IPS DF 6.9 (cell line): ENCODE measurements around the gene GALNT8.

Experiments
- DNase-seq: peaks from one replicate; pipeline ENCODE4 v3.0.0-alpha.2; 2013; ENCODE audit warnings: low read depth, low spot score
- H3K27ac ChIP-seq: one replicate; pipeline ENCODE4 v1.5.1; 2013; ENCODE audit warnings: low read length, control low read depth
- H3K27me3 ChIP-seq: 2 replicates; pipeline ENCODE4 v1.6.1; 2013; ENCODE audit warnings: mild to moderate bottlenecking, low read length; ENCODE audit not compliant: control insufficient read depth, insufficient read depth
- H3K36me3 ChIP-seq: 2 replicates; pipeline ENCODE4 v1.6.1; 2013; ENCODE audit warnings: low read length; ENCODE audit not compliant: control insufficient read depth, insufficient read depth
- H3K4me1 ChIP-seq: 2 replicates; pipeline ENCODE4 v1.6.1; 2013; ENCODE audit warnings: low read length; ENCODE audit not compliant: control insufficient read depth, insufficient read depth
- H3K4me3 ChIP-seq: 2 replicates; pipeline ENCODE4 v1.5.1; 2013; ENCODE audit warnings: mild to moderate bottlenecking, low read length
- H3K9me3 ChIP-seq: 2 replicates; pipeline ENCODE4 v1.6.1; 2013; ENCODE audit warnings: low read length, inconsistent platforms; ENCODE audit not compliant: control insufficient read depth, insufficient read depth
- WGBS: extraction: QIAGEN DNeasy Blood & Tissue Kit; methylation state at CpG from one replicate; pipeline ENCODE4 v1.1.7; 2013; ENCODE audit warnings: mixed read lengths, missing lambda C conversion rate; ENCODE audit not compliant: insufficient read length, insufficient coverage; 5-methylcytosine and 5-hydroxymethylcytosine counted together

Gene GALNT8

DNA sequence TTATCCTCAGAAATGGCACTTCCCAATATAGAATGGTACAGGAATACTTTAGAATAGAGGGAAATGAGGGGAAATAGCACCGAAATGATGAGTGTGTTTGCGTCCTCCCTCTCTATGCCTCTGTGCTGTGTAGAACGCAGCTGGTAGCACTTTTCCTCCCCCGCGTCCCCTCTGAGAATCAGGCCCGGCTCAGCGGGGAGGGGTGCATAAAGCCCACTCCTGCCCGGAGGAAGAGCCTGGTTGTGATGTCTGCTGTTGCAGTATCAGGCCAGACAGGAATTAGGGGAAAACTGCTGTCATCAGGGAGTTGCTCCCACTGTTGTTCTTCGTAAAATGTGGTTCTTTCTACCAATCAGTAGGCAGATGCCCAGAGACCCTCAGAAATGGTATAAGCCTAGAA, 76.0 kb downstream of the GALNT8 start:
- no peak overlapping the region for H3K4me3 ChIP-seq
- no peak overlapping the region for H3K27ac ChIP-seq
- H3K27me3 ChIP-seq, result no peaks in the 10 kb centered on the region
- no CpG with 5 or more reads among the region's 9 CpGs for WGBS
- no peak for DNase-seq
- no peaks in the 10 kb centered on the region for H3K4me1 ChIP-seq
- no peaks in the 10 kb centered on the region for H3K9me3 ChIP-seq
- no peaks in the 10 kb centered on the region for H3K36me3 ChIP-seq

DNA sequence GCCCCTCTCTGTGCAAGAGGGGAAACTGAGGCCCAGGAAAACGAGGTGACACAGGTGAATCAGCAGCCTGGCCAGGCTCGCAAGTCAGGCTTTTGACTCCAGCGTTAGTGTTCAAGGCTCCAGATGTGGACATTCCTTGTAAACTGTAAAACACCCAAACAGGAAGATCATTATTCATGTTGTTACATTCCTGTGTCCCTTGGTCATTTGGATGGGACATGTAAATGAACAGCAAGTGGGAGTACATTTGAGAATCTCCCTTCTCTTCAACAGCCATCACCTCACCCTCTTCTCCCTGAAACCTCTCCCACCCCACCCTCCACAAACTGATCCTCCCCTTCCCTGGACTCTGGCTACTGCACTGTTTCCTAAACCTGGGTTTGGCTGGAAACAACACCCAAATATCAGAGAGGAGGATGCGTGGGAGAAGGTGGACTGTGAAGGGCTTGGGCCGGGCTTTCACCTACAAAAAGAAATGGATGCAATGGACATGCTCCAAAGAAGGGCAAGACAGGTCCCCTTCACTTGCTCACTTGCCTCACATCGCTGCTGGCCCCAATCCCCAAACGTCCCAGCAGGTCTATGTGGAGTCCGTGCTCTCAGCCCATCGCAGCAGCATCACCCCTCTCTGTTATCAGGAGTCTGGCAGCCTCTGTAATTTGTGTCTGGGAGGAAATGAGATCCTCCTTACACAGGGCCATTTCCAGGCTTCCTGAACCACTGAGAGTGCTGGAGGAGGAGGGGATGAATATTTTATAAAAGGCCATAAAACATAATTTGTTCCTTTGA, 76.7 kb downstream of the GALNT8 start:
- H3K27ac ChIP-seq, result no peak overlapping the region
- H3K27me3 ChIP-seq, result no peaks in the 10 kb centered on the region
- no peaks in the 10 kb centered on the region for H3K9me3 ChIP-seq
- H3K4me3 ChIP-seq, result no peak overlapping the region
- WGBS, result no CpG with 5 or more reads among the region's 9 CpGs
- no peak for DNase-seq
- no peaks in the 10 kb centered on the region for H3K36me3 ChIP-seq
- H3K4me1 ChIP-seq, result no peaks in the 10 kb centered on the region

DNA sequence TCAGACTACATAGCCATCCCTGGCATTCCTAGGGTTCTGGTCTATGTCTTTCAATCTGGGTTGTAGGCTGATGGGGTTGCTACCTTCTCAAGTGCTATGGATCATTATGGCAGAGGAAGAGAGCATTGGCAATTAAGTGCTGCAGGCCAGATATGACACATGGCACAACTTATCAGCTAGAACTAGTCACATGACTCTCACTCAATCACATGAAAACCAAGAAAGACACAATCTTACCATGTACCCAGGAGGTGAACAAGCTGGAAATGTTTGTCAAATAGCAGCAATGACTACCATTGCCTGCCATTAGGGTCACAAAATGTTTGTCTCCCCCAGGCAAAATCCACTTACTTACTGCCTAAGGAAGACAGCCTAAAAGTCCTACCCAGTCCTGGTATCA, 80.4 kb downstream of the GALNT8 start:
- Histone ChIP-seq H3K27me3 (no peaks in the 10 kb centered on the region), H3K27ac (no peak overlapping the region), H3K9me3 (no peaks in the 10 kb centered on the region), H3K36me3 (no peaks in the 10 kb centered on the region), H3K4me1 (no peaks in the 10 kb centered on the region), H3K4me3 (no peak overlapping the region)
- DNase-seq, result no peak

DNA sequence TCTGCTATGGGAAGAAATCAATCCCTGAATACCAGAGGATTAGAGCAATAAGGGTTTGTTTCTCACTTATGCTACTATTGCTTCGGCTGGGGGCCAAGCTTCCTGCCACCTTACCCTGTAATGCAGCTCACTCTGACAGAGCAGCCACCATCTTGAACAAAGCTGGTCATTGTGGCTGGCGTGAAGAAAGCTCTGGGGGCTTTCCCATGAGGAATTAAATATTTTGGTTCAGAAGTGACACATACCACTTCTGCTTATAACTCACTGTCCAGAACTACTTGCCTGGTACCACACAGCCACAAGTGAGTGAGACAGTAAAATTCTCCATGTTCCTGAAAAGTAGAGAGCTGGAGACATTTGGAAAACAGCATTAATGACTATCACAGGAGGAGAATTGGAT, 82.6 kb downstream of the GALNT8 start:
- no peaks in the 10 kb centered on the region for H3K9me3 ChIP-seq
- peaks cover 3% of the 10 kb centered on the region; the same call in 1 of the 2 replicates for H3K27me3 ChIP-seq
- no peak for DNase-seq
- H3K4me1 ChIP-seq, result no peaks in the 10 kb centered on the region
- H3K36me3 ChIP-seq, result no peaks in the 10 kb centered on the region
- H3K4me3 ChIP-seq, result no peak overlapping the region
- WGBS, result no CpG with 5 or more reads among the region's 2 CpGs
- no peak overlapping the region for H3K27ac ChIP-seq

DNA sequence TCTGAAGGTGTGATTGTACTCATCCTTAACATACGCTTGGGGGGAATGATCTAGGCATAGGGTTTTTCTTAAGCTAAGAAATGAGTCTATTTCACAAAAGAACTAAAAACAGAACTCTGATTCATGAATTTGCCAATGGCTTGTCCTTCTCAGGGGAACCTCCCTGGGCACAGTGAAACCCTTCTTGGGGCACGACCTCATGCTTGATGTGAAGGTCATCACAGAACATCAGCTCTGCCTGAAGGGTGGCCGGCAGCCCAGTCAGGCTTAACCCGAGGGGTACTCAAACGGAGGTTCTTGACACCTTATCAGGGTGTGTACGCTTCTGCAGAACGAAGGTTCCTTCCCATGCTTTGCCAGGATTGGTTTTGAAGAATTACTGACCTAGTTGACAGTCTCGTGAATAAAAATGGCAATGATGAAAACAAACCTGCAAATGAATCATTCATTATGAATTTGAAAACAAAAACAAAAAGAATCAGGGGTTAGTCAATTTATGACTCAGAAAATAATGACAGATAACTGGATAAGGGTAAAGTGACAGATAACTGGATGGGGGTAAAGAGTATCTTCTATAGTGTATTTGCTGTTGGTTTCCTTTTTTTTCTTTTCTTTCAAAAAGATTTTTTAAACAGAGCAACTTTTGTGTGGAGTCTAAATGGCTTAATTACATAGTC, 86.4 kb downstream of the GALNT8 start:
- H3K27me3 ChIP-seq, result peaks cover 18% of the 10 kb centered on the region
- no peaks in the 10 kb centered on the region; the same call in 1 of the 2 replicates for H3K4me1 ChIP-seq
- no peaks in the 10 kb centered on the region for H3K36me3 ChIP-seq
- no peak overlapping the region for H3K4me3 ChIP-seq
- no peak overlapping the region for H3K27ac ChIP-seq
- no peak for DNase-seq
- WGBS, result no CpG with 5 or more reads among the region's 8 CpGs
- no peaks in the 10 kb centered on the region for H3K9me3 ChIP-seq

DNA sequence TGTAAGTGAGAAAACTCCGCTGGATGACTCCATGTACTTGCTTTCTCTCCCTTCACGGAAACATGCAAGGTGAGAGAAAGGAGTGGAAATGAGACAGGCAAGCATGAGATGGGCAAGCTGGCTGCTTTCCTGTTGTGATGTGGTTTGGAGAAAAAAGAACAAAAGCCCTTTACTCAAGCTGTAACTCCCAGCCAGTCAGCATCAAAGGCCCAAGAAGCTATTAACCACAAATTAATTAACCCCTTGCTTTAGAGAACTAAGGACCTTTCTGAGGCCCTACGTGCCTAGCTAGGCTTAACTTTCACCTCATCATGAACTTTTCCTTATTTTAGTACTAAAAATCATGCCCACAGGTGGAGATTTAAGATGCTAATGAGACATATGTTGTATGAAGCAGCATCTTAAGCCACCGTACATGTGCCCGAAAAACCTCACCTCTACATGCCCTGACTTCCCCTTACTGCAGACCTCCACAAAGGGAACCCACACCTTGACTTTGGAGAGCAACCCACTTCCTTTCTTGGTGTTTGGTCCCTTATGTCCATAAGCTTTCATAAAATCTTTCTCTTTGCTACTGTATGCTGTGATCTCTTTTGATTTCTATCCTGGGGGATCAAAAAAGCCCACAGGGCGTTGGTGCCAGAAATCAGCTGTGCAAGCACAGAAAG, 87.0 kb downstream of the GALNT8 start:
- no peaks in the 10 kb centered on the region for H3K9me3 ChIP-seq
- no peaks in the 10 kb centered on the region; the same call in 1 of the 2 replicates for H3K4me1 ChIP-seq
- no peak overlapping the region for H3K27ac ChIP-seq
- H3K27me3 ChIP-seq, result peaks cover 18% of the 10 kb centered on the region
- no CpG with 5 or more reads among the region's 6 CpGs for WGBS
- H3K4me3 ChIP-seq, result no peak overlapping the region
- DNase-seq, result no peak
- no peaks in the 10 kb centered on the region for H3K36me3 ChIP-seq

DNA sequence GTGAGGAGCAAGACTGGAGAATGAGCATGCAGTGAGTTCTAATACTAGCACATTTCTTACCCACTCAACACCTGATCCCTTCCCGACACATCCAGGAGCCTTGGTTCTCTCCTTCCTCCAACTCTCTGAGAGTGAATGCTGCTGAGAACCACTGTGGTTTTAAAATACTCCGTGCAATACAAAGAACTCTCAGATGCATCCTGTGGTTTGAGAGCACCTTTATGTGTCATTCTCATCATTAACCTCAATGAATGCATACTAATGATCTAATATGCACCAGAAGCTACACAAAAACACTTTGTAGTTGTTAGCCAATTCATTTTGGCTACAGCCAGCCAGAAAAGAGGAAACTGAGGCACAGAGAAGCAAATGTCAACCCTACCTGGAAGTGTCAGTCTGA, 87.6 kb downstream of the GALNT8 start:
- Histone ChIP-seq H3K4me3 (no peak overlapping the region), H3K4me1 (no peaks in the 10 kb centered on the region; the same call in 1 of the 2 replicates), H3K27ac (no peak overlapping the region), H3K9me3 (no peaks in the 10 kb centered on the region), H3K36me3 (no peaks in the 10 kb centered on the region), H3K27me3 (peaks cover 18% of the 10 kb centered on the region)
- DNase-seq, result no peak
- no CpG with 5 or more reads among the region's 2 CpGs for WGBS

DNA sequence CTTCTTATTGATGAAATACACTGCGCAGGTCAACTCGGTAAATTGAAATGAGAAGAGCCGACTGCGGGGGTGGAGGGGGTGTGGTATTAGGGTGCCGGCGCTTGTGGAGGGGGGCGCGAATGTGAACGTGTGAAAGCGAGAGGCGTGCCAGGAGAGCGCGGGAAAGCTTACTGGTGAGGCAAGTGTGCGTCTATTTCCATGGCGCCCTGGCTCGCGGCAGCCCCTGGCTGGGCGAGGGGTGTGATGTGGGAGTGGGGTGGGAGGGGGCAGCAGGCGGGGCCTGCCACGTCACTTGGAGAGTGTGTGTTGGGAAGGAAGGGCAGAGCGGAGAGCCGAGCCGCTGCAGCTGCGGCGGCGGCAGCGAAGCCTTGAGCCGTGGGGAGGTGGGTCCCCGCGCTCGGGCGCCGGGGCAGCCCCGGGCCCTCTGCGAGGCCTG, 88.8 kb downstream of the GALNT8 start:
- WGBS, result no CpG with 5 or more reads among the region's 35 CpGs
- DNase-seq, result peak; percentile 41

DNA sequence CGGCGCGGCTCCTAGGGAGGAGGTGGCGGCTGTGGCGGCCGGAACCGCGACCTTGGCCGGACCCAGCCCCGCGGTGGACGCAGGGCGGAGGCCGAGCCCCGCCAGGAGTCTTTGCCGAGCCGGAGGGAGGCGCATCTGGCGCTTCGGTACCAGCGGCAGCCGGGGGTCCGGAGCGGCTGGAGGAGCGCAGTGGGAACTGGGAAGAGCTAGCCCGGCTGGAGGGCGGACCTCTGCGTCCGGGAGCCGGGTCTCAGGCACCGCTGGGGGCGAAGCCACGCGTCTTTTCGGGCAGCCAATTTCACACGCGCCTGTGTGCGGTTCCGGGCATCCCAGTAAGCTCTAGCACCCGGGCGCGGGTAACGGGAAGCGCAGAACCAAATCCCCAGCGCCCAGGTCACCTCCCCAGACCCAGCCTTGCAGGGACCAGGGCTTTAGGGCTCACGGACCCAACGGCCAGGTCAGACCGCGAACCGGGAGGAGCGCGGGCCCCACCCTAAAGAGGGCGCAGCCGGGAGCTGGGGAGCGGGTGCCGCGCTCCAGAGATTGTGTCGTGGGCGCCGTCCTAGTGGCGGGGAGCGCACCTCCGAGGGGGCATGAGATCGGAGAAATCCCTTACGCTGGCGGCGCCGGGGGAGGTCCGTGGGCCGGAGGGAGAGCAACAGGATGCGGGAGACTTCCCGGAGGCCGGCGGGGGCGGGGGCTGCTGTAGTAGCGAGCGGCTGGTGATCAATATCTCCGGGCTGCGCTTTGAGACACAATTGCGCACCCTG, 89.4 kb downstream of the GALNT8 start:
- H3K36me3 ChIP-seq, result no peaks in the 10 kb centered on the region
- no peak for DNase-seq
- peaks cover 18% of the 10 kb centered on the region for H3K27me3 ChIP-seq
- no CpG with 5 or more reads among the region's 80 CpGs for WGBS
- H3K4me1 ChIP-seq, result no peaks in the 10 kb centered on the region; the same call in 1 of the 2 replicates
- H3K9me3 ChIP-seq, result no peaks in the 10 kb centered on the region
- H3K27ac ChIP-seq, result no peak overlapping the region
- H3K4me3 ChIP-seq, result peak overlapping the region; percentile 41; the same call in 1 of the 2 replicates

More for the DNA sequence above, 88.8 kb downstream of the GALNT8 start:
- Histone ChIP-seq H3K9me3 (no peaks in the 10 kb centered on the region), H3K4me3 (peak overlapping the region; percentile 41; the same call in 1 of the 2 replicates), H3K27me3 (peaks cover 18% of the 10 kb centered on the region), H3K4me1 (no peaks in the 10 kb centered on the region; the same call in 1 of the 2 replicates), H3K27ac (no peak overlapping the region), H3K36me3 (no peaks in the 10 kb centered on the region)

DNA sequence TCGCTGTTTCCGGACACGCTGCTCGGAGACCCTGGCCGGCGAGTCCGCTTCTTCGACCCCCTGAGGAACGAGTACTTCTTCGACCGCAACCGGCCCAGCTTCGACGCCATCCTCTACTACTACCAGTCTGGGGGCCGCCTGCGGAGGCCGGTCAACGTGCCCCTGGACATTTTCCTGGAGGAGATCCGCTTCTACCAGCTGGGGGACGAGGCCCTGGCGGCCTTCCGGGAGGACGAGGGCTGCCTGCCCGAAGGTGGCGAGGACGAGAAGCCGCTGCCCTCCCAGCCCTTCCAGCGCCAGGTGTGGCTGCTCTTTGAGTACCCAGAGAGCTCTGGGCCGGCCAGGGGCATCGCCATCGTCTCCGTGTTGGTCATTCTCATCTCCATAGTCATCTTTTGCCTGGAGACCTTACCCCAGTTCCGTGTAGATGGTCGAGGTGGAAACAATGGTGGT, 90.0 kb downstream of the GALNT8 start:
- Histone ChIP-seq H3K4me3 (peak overlapping the region; percentile 41), H3K4me1 (no peaks in the 10 kb centered on the region; the same call in 1 of the 2 replicates), H3K9me3 (no peaks in the 10 kb centered on the region), H3K27me3 (peaks cover 18% of the 10 kb centered on the region), H3K27ac (no peak overlapping the region), H3K36me3 (no peaks in the 10 kb centered on the region)
- no CpG with 5 or more reads among the region's 34 CpGs for WGBS
- no peak for DNase-seq
